Kidney epithelial cell (primary cell): ENCODE results near the gene COP1. TPM values are rescaled to one million over a fixed set of nuclear protein-coding genes. Genes with fewer than 3 reads are reported as not detected.

Source experiments
- DNase-seq: peaks from one replicate; pipeline ENCODE4 v3.0.0-alpha.2; 2010; ENCODE audit warnings: low read depth
- H3K27me3 ChIP-seq: 2 replicates; pipeline ENCODE4 v1.6.0; 2011; ENCODE audit warnings: low read length; ENCODE audit not compliant: control insufficient read depth, insufficient read depth
- H3K36me3 ChIP-seq: 2 replicates; pipeline ENCODE4 v1.5.1; 2011; ENCODE audit warnings: low read length; ENCODE audit not compliant: control insufficient read depth, insufficient read depth
- H3K4me3 ChIP-seq: 2 replicates; pipeline ENCODE4 v1.5.1; 2011; ENCODE audit warnings: low read depth, mild to moderate bottlenecking, control low read depth, low read length
- total RNA-seq: library from RNA; depleted of rRNA; stranded (reverse); fragments of >200 nt; gene quantifications from 2 replicates; pipeline ENCODE4 v1.2.3, GENCODE V29; 2015
- TF ChIP-seq, protein P1 (sequence below): IDR thresholded peaks from 2 replicates; pipeline ENCODE4 v1.5.1; 2011; ENCODE audit warnings: mild to moderate bottlenecking, moderate library complexity, low read length, control low read depth, inconsistent platforms; ENCODE audit not compliant: insufficient read depth, poor library complexity, severe bottlenecking

Gene COP1
- total RNA-seq, 1 donor from 2014 or later, result 74.2 TPM

DNA sequence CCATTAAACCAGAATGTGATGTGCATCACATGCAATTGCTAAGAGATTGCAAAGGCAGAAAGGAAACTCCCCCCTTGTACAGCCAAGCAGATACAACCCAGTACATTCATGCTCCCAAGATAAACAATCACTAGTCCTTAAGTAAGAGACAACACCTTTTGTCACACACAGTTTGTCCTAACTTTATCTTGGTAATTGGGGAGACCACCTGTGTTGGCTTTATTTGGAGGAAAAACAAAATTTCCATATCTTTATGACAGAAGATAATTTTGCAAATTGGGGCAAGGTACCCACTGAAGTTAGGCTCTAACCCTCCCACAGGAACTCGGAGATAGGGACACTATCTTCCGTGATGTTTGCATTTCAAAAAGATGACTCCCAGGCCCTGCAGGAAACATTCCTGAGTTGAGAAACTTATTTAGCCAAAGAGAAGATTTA lies 288.7 kb downstream of the COP1 start:
- TF ChIP-seq, protein P1, sequence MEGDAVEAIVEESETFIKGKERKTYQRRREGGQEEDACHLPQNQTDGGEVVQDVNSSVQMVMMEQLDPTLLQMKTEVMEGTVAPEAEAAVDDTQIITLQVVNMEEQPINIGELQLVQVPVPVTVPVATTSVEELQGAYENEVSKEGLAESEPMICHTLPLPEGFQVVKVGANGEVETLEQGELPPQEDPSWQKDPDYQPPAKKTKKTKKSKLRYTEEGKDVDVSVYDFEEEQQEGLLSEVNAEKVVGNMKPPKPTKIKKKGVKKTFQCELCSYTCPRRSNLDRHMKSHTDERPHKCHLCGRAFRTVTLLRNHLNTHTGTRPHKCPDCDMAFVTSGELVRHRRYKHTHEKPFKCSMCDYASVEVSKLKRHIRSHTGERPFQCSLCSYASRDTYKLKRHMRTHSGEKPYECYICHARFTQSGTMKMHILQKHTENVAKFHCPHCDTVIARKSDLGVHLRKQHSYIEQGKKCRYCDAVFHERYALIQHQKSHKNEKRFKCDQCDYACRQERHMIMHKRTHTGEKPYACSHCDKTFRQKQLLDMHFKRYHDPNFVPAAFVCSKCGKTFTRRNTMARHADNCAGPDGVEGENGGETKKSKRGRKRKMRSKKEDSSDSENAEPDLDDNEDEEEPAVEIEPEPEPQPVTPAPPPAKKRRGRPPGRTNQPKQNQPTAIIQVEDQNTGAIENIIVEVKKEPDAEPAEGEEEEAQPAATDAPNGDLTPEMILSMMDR, result no peak
- H3K36me3 ChIP-seq, result no peaks in the 10 kb centered on the region
- no peaks in the 10 kb centered on the region for H3K27me3 ChIP-seq
- no peak overlapping the region for H3K4me3 ChIP-seq
- no peak for DNase-seq

DNA sequence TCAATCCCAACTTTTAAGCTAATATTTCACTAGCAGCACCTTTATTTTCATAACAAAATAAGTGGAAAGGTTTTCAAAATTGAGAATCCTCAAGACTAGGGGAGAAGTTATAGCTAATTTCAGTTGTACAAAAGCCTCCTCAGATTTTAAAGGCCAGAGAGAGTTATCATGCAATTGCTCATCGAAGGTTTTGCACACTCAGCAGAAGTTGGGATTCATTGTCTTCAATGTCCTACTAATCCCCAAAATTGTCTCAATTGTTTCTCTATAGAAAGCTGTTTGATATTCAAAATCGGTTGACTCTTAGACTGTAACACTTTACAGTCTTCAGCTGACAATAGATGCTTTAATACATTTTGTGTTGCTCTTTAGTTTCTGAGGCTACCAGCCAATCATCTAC lies 293.0 kb downstream of the COP1 start:
- Histone ChIP-seq H3K36me3 (no peaks in the 10 kb centered on the region), H3K4me3 (no peak overlapping the region), H3K27me3 (no peaks in the 10 kb centered on the region)
- TF ChIP-seq, protein P1, result no peak
- DNase-seq, result no peak

DNA sequence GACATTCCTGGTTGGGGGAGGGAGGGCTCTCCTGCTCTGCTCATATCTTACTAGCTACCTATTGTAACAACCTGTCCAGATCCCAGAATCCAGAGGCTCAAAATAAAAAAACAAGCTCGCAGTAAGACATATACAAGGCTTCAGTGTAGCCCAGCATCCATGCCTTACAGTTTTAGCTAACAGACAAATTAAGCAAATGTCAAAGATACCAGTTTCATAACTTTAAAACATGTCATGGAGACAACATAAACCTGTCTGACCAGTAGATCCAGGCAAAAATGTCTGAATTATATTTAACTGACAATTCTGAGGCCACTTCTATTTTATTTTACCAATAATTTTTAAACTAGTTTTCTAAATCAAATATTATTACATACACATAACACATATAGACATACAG lies 295.9 kb downstream of the COP1 start:
- no peak for DNase-seq
- Histone ChIP-seq H3K27me3 (no peaks in the 10 kb centered on the region), H3K4me3 (no peak overlapping the region)

DNA sequence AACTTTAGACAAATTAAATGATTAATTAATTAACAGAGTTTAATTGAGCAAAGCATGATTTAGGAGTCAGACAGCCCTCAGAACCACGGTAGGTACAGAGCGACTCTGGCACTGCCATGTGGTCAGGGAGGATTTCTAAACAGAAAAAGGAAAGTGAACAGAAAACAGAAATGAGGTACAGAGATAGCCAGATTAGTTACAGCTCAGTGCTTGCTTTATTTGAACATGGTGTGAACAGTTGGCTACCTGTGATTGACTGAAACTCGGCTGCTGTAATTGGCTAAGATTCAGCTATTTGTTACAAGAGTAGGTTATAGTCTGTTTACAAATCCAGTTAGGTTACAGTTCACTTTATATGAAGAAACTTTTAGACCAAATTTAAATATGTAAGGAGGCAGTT lies 300.7 kb downstream of the COP1 start:
- no peaks in the 10 kb centered on the region for H3K36me3 ChIP-seq
- DNase-seq, result no peak
- TF ChIP-seq, protein P1, result no peak
- H3K27me3 ChIP-seq, result no peaks in the 10 kb centered on the region
- H3K4me3 ChIP-seq, result no peak overlapping the region

More for the DNA sequence above, 295.9 kb downstream of the COP1 start:
- no peaks in the 10 kb centered on the region for H3K36me3 ChIP-seq
- TF ChIP-seq, protein P1, result no peak

DNA sequence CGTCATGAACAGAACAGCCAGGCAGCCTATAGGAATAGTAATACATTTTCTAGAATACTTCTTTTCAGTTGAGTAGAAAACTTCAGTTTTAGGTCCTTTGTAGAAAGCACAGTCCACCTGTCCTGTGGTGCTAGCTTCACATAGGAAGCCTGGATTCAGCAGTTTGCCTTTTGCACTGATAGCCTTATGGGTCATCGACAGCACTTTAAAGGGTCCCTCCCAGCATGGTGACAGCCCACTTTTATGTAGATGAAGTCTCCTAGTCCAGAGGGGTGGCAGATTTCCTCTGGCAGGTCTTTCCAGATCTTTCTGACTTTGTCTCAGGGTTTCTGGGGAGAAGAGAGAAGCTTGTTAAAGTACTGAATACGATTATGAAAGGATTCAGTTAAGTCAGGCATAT lies 302.3 kb downstream of the COP1 start:
- TF ChIP-seq, protein P1, result no peak

DNA sequence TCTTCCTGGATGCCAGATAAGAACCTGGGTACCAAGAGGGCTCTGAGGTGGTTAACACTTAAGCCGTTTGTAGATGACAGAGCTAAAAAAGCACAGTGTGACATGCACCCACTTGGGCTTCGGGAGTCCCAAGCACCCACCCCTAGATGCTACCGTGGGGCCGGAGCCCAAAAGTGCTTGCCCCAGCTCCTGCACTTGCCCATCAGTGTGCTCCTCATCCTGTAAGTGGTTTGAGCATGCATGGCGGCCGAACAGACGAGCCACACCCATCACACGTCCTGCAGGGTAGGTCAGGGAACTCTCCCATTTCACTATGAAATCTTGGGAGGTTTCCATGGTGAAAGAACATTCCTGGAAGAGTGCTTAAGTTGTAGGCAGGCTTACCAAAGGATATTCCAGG lies 304.8 kb downstream of the COP1 start:
- TF ChIP-seq, protein P1, result no peak

More for the DNA sequence above, 302.3 kb downstream of the COP1 start:
- no peak for DNase-seq
- no peak overlapping the region for H3K4me3 ChIP-seq
- no peaks in the 10 kb centered on the region for H3K27me3 ChIP-seq
- no peaks in the 10 kb centered on the region for H3K36me3 ChIP-seq

More for the DNA sequence above, 304.8 kb downstream of the COP1 start:
- DNase-seq, result no peak
- H3K4me3 ChIP-seq, result no peak overlapping the region
- no peaks in the 10 kb centered on the region for H3K36me3 ChIP-seq
- no peaks in the 10 kb centered on the region for H3K27me3 ChIP-seq
